Ovary (tissue), 3 donors: ENCODE data around the gene XBP1.
"Not testable (repeated sequence)": the region's sequence is repeated elsewhere in the genome, so short reads cannot be mapped to it uniquely, and the experiment has no call there.

Experiments
- CTCF ChIP-seq, 3 donors: fragments of 450-650 bp in 2 of 3; fragments of 200-600 bp in 1 of 3; IDR thresholded peaks; one replicate each; pipeline versions ENCODE4 v1.5.1 to v1.8.0; 2016 to 2022; ENCODE audit warnings: antibody characterized with exemption in 3 of 3, mild to moderate bottlenecking in 1 of 3
- EP300 ChIP-seq: sonication (generic); formaldehyde crosslinking; IDR thresholded peaks from one replicate; pipeline ENCODE4 v1.6.1; 2017; ENCODE audit warnings: antibody characterized with exemption
- POLR2A ChIP-seq: fragments of 450-650 bp; IDR thresholded peaks from one replicate; pipeline ENCODE4 v1.6.1; 2017; ENCODE audit warnings: antibody characterized with exemption, mild to moderate bottlenecking, moderate library complexity
- donor health status: DM: no; HTN: no; CAD: no.

GRCh38 chr22:28805426-28805825 is 5.1 kb upstream of the XBP1 start:
- TF ChIP-seq EP300; CTCF (IDR thresholded peaks at IDR 0.05); POLR2A: not testable (repeated sequence)
